Stimulated activated CD4-positive, alpha-beta T cell treated with anti-CD3 and anti-CD28 coated beads, Interleukin-1b, Interleukin-23, amount 100 ng/mL, for 4 hours (primary cell): ENCODE results near the gene PHTF1.
A peak's percentile ranks its signal among the peaks of the same experiment; 100 is the strongest.
"Not testable (repeated sequence)": the region's sequence is repeated elsewhere in the genome, so short reads cannot be mapped to it uniquely, and the experiment has no call there.

ENCODE experiments used
- DNase-seq, 2 donors: peaks; one replicate each; pipeline ENCODE4 v3.0.0-alpha.2; 2020; ENCODE audit warnings: low read depth in 2 of 2

The PHTF1 gene

DNA sequence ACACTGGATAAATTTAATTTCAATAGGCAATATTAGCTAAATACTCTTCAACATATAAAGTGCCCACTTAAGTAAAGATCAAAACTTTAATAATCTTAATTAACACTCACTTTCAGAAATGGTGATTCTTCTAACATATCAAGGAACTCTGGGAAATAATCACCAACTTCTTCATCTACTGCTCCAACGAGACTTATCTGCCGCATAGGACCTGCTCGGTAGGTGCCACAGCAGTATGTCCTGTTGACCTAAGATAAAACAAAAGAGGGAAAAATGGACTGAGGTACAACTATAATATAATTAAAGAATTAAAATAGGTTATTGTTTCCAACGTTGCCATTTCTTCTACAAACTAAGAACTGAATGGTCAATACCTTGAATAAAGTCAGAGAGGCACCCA is 18.3 kb upstream of the PHTF1 start:
- DNase-seq = no peak

DNA sequence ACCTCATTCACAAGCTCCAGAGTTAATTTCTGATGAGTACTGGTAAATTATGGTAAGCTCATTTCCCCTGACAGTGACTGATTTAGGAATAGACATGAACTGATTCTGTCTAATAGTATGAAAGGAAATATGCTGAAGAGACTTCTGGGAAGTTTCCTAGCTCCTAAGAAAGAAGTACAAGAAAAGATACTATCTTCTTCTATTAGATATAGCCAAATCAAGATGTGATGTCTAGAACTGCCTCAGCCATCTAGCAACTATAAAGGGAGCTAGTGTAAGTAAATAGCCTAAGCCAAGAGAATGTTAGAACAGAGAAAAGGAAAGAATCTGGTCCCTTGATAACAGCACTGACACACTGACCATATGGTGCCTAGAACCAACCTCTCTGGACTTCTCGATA is 10.7 kb upstream of the PHTF1 start:
- DNase-seq = no peak

DNA sequence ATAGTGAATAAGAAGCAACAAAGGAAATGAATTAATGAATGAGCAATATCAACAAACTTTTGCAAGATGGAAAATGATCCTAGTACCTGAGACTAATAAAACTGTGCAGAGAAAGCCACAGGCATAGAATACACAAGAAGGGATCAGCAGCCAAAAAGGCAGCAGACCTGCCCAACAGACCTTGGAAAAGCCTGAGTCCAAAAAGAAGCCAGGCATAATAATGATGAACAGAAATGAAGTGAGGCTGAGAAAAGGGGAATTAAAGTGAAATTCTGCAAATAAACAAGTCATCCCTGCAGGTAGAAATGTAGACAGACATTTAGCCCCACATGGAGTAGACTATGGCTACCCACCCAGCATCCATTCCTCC is 10.3 kb upstream of the PHTF1 start:
- no peak for DNase-seq

DNA sequence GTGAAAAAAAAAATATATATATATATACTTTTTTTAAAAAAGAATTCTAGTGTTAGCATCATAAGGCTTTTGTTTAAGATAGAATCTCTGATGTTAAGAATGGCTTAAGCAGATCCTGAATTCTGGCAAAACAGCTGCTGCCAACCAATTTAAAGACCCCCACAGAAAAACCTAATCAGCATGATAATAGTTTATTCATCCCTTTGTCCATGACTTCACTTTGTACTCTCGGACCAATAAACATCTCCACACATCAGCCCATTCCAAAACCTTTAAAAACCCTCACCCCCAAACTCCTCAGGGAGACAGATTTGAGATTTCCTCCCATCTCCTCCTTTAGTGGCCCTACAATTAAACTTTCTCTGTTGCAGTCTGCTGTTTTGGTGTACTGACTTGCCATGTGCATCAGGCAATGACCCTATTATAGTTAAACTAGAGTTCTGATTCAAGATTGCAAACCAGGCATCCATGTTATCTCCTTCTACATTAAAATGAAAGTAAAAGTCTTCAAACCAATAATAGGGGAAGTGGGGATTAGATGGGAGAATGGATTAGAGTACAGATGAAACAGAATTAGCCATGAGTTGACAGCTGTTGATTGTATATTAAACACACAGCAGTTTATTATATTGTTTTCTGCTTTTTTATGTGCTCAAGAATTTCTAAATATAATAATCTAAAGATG is 9.8 kb upstream of the PHTF1 start:
- no peak for DNase-seq

DNA sequence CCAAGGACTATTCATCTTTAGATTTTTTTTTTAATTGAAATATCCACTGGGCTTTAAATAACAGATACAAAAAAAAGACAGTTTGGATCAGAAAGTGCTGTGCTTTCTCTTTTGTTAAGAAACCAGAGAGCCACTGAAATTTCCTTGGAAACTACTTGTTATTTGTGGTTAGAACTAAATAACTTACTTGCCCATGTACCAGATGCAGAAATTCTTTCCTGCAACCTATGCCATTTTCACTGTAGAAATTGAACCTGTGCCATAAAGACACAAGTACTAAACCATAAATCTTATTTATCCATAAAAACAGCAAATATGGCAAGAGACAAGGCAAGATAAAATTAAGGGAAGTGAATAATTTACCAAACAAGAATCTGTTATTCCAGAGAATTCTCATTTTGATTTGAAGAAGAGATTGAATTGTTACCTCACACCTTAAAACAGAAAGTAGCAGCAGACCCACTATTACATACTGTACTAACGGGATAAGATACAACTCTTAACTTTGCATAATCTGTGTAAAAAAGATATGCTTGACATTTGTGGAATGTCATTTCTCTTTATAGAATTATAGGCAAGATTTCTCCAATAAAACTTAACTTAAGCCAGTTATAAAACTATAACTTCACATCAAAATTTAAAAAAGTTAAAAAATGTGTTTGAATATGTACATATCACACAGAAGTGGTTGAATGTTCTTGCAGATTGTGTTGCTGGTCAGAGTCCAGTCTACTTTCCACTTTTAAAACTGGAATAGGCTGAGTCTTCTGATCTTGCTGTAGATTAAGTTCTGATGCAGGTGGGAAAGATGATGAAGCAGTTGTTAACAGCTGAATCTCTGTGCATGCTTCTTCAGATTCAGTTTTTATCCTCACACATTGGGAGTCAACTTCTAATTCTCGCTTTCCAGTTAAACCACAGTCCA is 6.3 kb upstream of the PHTF1 start:
- DNase-seq = no peak

DNA sequence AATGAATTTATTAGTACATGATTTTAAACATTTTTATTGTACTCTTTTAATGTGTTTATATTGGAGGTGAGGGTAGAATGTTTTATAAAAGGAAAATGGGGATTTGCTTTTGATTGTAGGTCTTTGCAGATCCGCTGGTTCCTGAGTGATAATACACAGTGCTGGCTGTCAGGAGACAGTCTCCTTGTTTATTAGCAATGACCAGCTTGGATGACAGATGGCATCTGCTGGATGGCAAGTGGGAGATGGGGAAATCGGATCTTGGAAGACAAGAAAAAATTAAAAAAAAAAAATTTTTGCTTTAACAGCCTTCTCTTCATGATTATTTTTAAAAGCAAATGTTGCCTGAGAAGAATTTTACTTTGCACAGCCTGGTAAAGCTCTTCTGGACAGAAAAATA is 4.4 kb upstream of the PHTF1 start:
- no peak for DNase-seq

DNA sequence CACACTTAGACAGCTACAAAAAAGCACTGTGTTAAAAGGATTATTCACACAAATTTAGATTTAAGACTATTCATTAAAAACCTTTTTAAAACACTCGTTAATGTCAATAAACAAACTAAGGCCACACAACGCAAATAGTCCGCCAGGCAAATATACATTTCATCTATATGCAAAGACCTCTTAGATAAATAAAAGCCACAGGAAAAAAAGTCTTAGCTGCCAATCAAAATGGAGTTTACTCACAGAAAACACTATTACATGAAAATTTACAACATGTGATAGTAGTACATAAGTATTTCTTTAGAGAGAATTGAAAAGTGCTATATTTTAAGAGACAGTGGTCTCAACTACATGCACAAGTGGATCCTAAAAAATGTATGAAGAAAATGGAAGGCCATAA is 2.7 kb upstream of the PHTF1 start:
- DNase-seq = no peak

DNA sequence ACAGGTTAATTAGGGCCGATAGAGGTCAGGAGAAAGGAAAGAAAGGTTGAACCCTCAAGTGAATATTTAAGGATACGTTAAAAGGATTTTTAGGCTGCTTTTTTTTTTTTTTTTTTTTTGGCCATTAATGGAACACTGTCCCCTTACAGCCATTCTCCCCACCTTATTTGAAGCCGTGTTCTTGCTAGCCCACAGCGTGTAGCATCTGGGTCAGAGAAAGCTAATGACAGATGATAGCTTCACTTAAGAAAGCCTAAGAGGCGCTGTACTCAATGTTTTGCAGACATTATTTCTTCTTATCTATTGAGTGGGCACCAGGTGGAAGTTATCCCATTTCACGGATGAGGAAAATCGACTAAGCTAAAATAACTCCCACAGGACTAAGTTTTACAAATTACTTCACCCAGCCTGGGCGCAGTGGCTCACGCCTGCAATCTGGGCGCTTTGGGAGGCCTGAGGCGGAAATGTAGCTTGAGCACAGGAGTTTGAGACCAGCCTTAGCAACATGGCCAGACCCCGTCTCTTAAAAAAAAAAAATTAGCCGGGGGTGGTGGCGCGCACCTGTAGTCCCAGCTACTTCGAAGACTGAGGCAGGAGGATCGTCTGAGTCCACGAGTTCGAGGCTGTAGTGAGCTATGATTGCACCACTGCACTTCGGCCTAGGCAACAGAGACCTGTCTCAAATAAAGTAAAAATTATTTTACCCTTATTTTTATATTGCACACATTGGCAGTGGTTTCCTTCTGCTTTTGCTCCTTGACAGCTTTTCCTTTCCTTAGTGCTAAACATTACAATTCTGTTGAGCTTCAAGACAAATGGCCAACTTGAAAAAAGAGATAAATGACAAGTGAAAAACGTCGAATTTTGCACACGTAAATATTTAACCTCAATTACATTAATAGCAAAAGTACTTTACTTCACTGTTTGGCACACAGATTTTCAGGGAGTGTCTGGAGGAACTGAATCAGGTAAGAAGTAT is 1.1 kb upstream of the PHTF1 start:
- no peak for DNase-seq

DNA sequence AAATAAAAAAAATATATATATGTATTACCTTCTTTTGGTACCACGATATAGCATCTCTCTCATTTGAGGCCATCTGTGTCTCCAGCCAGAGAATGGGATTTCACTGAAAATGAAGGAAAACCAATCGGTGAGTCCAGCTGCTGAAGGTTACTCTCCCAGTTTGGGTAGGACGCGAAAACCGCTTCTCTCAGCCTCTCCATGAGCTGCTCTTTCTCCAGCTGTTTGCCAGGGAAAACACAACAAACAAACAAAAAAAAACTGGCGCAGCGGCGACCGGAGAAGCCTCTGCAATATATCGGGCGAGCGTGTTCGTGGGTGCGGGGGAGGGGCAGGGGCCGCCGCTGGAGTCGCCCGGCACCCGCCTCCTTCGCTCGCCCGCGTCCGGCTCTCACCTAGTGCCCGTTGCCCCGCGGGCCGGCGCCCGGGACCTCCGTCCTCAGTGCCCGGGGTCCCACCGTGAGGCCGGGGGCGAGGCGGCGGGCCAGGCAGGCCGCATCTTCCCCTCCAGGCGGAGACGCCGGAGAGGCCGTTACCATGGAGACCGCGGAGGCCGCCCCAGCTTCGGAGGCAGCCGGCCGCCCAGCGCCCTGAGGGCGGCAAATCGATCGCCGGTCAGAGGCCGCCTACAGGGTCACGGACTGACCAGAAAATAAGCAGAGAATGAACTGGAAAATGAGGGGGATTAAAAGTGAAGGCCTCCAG is 504 bp downstream of the PHTF1 start:
- peak; percentile 17 to 40 for DNase-seq

DNA sequence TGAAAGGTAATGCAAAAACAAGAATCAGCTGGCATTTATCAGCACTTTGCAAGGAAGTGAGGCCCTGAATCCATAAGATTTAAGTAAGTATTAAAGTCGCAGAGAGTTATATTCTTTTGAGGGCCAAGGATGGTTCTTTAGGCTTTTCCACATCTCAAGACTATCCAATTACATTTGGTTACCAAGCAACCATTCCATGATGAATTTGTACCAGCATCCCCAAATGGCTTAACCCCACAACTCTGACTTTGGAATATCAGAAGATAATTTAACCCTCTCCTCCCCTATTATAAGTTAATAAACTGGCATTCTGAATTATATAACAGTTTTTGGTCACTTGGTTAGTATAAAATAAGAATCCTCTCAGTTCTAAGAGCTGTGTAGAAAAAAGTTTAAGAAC is 2.8 kb downstream of the PHTF1 start:
- DNase-seq = no peak

DNA sequence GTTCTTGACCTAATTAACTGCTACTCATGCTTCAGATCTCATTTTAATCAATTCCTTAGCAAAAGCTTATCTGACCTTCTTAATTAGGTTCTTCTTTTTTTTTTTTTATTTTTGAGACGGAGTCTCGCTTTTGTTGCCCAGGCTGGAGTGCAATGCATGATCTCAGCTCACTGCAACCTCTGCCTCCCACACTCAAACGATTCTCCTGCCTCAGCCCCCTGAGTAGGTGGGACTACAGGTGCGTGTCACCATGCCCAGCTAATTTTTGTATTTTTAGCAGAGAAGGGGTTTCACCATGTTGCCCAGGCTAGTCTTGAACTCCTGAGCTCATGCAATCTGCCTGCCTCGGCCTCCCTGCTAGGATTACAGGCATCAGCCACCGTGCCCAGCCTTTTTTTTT is 6.0 kb downstream of the PHTF1 start:
- DNase-seq = not testable (repeated sequence)

DNA sequence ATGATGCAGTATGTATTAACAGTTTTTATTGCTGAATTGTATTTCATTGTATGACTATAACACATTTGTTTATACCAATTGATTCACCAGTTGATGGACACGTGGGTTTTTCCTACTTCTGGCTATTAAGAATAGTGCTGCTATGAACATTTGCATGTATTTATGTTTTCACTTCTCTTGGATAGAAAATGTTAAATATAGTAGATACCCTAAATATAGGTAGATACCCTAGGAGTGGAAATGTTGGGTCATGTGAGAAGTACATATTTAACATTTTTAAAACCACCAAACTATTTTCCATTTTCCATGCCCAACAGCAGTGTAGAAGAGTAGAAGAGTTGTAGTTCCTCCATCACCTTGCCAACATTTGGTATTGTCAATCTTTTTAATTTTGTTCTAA is 7.8 kb downstream of the PHTF1 start:
- DNase-seq = no peak

DNA sequence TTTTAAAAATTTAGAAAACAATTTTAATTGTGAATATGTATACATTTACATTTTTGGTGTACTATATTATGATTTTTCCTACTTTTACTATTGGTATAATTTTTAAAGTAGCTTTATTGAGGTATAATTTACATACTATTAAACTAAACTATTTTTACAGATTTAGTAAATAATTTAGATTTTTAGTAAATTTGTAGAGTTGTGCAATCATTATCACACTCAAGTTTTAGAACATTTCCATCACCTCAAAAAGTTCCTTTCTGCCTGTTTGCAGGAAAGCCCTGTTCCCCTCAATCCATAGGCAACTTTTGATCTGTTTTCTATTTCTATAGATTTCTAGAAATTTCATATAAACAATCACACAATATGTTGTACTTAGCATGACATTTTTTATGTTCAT is 8.2 kb downstream of the PHTF1 start:
- no peak for DNase-seq

DNA sequence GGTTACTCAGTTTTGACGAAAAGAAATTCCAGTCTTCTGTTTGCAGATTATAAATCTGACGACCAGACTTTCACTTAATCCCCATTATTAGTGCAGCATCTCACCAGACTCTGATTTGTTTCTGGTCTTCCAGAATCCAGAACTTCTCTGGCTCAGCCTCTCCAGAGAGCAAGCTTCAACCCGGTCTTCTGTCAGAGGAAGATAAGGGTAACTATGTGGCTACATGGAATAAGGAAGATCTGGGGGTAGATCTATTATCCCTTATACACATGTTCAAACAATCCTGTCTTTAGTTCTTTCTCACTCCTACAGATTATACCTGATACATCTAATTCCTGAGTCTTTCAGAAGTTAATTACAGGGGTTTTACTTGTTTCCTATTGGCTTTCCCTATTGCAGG is 9.9 kb downstream of the PHTF1 start:
- DNase-seq = no peak

DNA sequence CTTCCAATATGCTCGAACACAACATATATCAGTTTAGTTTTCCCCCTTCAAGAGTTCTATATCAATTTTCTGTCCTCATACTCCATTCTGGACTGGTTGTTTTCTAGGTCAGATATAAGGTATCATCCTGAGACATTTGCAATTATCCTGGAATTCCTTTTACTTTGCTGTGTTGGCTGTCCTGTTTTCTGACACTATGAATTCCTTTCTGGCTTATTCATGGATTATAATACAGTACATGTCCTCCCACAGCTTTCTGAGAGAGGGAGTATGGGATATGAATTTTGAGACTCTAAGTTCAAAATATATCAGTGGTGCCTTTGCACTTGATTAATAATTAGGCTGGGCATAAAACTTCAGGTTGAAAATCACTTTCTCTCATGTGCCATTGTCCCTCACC is 11.9 kb downstream of the PHTF1 start:
- no peak for DNase-seq

DNA sequence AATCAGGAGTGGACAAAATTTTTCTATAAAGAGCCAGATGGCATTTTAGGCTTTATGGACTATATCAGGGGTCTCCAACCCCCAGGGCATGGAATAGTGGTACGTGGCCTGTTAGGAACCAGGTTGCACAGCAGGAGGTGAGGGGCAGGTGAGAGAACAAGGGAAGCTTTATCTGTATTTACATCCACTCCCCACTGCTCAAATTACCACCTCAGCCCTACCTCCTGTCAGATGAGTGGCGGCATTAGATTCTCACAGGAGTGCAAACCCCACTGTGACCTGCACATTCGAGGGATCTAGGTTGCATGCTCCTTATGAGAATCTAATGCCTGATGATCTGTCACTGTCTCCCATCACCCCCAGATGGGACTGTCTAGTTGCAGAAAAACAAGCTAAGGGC is 13.9 kb downstream of the PHTF1 start:
- DNase-seq = no peak

DNA sequence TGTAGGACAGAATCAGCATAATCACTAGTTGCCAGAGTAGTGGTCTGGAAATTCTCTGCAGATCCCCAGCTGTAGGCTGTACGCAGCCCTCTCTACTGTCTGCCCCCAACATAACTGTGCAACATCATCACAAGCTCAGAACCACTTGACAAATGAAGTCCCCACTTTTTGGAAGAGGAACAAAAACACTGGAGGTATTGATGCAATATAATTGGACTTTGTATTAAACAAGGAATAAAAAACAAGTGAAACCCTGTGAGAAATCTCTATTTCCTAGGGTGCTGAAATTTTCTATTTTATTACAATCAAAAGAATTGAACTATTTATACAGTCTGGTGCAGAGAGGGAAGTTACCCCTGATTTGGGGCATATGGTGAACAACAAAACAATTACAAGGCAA is 15.2 kb downstream of the PHTF1 start:
- DNase-seq = no peak

DNA sequence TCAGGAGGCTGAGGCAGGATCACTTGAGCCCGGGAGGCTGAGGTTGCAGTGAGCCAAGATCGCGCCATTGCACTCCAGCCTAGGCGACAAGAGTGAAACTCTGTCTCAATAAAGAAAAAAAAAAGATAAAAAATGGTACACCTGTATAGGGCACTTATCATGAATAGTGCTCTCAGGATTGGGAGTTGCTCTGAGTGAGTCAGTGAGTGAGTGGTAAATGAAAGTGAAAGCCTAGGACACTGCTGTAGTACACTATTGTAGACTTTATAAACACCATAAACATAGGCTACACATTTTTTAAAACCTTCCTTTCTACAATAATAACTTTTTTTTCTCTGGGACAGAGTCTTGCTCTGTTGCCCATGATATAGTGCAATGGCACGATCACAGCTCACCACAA is 16.8 kb downstream of the PHTF1 start:
- no peak for DNase-seq

DNA sequence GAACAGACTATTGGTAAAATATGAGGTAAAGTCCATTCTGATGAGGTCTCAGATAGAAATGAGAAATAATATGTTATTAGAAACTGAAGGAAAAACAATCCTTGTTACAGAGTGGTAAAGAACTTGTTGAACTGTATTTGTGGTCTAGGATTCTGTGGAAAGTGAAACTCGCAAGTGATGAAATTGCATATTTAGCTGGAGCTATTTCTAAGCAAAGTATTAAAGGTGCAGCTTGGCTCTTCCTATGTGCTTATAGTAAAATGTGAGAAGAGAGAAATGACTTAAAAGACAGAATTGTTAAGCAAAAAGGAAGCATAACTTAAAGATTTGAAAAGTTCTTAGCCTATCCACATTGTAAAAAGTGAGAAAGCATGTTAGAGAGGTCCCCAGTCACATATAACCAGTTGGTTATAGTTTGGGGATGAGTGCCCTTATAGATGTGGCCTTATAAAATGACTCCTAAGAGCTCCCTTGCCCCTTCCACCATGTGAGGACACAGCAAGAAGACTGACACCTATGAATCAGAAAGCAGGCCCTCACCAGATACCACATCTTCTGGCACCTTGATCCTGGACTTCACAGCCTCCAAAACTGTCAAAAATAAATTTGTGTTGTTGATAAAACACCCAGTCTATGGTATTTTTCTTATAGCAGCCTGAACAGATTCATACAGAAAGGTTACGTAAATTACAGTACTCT is 24.8 kb downstream of the PHTF1 start:
- DNase-seq = no peak

DNA sequence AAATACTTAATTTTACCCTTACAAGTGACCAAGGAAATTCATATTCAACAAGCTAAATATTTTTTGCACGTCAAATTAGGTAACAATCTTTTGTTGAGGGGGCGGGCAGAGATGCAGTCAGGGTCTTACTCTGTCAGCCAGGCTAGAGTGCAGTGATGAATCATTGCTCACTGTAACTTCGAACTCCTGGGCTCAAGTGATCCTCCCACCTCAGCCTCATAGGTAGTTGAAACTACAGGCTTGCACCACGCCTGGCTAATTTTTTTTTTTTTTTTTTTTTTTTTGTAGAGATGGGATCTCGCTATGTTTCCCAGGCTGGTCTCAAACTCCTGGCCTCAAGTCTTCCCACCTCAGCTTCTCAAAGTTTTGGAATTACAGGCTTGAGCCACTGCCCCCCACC is 26.5 kb downstream of the PHTF1 start:
- DNase-seq = no peak

DNA sequence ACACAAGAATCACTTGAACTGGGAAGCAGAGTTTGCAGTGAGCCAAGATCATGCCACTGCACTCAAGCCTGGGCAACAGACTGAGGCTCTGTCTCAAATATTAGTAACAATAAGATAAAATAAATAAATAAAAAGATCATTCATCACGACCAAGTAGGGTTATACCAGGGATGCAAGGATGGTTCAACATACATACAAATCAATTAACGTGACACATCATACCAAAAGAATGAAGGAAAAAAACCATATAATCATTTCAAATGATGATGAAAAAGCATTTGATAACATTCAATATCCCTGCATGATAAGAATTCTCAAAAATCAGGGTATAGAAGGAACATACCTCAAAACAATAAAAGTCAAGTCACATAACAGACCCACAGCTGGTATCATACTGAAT is 38.3 kb downstream of the PHTF1 start:
- DNase-seq = no peak
